Stimulated activated CD4-positive, alpha-beta T cell treated with anti-CD3 and anti-CD28 coated beads, Interleukin-4, amount 100 ng/mL, for 24 hours (primary cell): ENCODE data around the gene PPP5C.
"Not testable (repeated sequence)": the region's sequence is repeated elsewhere in the genome, so short reads cannot be mapped to it uniquely, and the experiment has no call there.

ENCODE experiments used
- DNase-seq: peaks from one replicate; pipeline ENCODE4 v3.0.0-alpha.2; 2020

The PPP5C gene

DNA sequence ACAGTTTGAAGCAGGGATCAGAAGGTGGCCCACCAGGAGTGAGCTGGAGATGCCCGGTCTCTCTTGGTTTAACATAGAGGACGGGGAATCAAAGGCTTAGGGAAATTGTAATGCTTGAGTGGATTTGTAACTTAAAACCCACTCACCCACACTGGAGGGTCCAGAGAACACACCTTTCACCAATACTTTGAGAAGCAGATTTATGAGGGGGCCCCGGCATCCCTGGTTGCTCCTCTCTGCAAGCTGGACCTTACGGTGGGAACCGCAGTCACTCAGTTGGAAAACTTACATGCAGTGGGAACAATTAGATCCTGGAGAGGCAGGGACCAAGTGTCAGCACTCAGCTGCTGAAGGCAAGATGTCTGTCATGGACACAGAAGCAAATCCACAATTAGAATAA lies 20.5 kb downstream of the PPP5C start:
- DNase-seq = no peak

DNA sequence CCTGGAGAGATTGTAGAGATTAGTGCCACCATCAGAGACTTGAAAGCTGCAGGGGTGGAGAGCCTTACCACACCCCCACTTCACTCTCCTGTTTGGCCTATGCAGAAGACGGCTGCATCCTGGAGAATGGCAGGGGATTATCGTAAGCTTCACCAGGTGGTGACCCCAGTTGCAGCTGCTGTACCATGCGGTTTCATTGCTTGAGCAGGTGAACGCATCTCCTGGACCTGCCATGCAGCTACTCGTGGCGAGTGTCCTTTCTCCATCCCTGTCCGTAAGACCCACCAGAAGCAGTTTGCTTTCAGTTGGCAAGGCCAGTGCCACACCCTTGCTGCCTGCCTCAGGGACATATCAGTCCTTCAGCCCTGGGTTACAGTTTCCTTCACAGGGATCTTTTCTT lies 21.2 kb downstream of the PPP5C start:
- no peak for DNase-seq

DNA sequence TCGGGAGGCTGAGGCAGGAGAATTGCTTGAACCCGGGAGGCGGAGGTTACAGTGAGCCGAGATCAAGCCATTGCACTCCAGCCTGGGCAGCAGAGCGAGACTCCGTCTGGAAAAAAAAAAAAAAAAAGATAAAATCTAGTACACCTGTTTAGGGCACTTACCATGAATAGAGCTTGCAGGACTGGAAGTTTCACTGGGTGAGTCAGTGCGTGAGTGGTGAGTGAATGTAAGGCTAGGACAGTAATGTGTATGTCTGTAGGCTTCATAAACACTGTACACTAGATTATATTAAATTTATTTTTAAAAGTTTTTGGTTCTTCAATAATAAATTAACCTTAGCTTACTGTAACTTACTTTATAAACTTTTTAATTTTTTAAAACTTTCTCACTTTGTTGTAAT lies 22.9 kb downstream of the PPP5C start:
- DNase-seq = no peak

DNA sequence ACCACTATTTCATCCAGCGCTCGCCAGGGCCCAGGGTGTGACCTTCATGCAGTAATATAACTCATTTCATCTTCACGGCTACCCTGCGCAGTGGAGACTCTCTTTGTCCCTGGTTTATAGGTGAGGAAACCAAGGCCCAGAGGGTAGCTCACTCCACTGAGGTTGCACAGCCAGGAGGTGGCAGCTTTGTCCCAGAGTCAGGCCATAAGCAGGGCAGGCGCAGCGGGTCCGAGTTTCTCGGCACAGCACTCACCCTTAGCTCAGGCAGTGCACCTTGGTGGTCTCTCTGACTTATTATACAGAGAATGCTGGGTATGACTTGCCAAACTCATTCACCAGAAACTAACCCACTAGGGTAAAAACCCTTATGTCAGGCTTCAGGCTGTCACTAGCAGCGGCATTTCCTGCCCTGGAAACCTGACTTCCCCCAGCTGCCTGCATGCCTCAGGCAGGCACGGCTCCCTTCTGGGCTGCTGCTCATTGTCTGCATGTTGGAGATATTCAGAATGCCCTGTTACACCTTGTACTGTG lies 24.5 kb downstream of the PPP5C start:
- no peak for DNase-seq

- no peak for DNase-seq
Measured at GRCh38 chr19:46372901-46373490, 26.1 kb downstream of the PPP5C start.

DNA sequence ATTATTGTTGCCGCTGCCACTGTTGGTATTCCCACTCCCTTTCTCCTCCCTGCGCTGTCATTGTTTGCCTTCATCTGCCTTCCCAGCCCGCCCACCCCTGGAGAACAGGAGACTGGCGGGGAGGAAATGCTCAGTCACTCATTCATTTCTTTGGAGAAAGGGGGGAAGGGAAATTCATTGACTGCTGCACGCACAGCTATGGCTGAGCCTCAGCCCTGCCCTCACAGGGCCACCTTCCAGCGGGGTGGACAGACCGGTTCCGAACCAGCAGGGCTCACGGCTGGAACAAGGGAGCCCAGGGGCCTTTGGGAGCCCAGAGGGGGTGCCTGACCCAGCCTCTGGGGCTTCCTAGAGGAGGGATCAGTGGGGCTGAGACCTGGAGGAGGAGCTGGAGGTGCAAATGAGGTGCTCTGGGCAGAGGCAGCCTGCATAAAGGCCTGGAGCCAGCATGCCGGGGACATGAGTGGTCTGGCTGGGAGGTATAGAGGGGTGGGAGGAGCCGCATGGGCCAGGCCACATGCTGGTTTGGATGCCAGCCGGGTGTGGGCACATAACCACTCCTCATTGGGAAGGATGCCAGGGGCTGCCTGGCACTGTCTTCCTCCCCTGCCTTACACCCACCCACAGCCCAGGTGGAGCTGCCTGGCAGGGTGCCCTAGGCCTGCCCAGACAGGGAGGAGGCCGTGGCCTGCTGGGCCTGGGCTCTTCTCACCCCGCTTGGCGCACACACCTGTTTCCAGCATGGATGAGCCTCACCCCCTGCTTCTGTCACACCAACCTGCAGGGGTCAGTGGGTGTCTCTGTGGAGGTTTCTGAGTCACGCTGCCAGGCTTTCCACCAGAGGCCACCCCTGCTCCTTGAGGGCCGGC lies 26.8 kb downstream of the PPP5C start:
- DNase-seq = no peak

DNA sequence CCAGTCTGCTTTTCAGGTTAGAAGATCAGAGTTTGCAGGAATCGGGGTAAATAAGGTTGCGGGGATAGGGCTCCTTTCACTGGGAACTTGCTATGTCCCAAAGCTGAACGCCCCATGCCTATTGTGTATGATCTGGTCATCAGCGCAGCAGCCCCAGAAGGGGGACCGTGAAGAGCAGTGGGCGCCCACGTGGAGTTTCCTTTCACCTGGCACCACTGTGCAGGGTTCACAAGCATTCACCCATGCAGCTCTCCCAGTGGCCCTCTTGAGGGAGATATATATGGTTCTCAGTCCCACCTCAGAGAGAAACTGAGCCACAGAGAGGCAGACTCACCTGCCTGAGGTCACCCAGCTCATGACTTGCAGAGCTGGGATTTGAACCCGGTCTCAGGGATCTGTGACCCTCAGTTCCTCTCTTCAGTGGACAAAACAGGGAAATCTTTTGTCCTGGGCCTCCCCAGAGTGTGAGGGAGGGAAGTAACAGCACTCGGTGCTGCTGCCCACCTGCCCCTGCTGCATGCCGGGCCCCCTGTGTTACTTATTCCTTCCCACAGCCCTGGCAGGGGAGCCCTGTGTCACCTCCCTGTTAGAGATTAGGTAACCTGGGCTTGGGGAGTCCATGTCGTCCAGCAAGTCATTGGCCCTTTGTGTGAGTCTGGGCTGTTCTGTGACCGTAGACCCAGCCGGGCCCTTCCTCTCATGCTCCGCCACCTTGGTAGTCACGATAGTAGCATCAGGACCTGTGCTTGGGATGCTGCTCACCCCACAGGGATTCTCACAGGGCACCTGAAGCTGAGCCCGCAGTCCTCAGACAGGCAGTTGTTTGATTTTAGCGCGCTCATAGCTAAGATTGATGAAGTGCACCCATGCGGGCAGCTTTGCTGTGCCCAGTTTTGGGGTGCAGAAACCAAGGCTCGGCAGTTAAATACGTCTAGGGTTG lies 27.9 kb downstream of the PPP5C start:
- DNase-seq = no peak

GRCh38 chr19:46375476-46376067 lies 28.7 kb downstream of the PPP5C start:
- not testable (repeated sequence) for DNase-seq

GRCh38 chr19:46376241-46377153 lies 29.6 kb downstream of the PPP5C start:
- DNase-seq = no peak

DNA sequence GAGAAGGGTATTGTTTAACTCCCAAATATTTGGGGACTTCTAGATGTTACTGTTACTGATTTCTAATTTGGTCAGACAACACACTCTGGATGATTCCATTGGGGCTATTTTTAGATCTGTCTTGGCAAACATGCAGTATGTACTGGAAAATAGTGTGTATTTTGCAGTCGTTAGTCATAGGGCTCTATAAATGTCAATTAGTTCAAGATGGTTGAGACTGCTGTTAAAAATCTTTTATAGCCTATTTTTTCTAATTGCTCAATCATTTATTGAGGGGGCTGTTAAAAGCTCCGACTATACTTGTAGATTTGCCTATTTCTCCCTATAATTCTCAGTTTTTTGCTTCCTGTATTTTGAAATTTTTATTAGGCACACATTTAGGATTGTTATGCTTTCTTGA lies 31.4 kb downstream of the PPP5C start:
- DNase-seq = no peak

- DNase-seq = no peak
Measured at GRCh38 chr19:46380690-46381089, 33.8 kb downstream of the PPP5C start.

- no peak for DNase-seq
Measured at GRCh38 chr19:46381346-46381745, 34.5 kb downstream of the PPP5C start.

DNA sequence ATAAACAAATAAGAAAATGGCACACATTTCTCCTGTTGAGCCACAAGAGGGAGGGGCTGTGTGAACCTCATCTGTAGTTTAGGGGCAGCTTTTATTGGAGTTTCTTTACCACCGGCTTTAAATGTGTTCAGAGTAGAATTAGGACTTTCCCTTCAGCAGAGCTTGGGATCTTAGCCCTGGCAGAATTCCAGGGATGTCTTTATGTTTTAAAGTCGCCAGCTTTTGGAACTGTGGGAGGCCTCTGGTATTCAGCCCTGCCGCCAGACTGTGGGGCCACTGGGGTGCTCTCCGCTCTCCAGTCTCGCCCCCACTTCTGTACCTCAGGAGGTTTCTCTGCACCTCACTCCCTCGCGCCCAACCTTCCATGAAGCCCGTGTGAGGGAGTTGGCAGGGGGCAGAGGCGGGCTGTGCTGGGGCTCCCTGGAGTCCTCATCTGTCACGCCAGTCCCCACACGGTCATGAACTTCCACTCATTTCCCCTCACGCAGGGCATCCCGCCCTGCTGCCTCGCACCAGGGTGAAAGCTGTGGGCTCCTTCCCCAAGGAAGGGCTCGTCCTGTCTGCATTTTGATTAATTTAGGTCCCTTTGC lies 35.0 kb downstream of the PPP5C start:
- no peak for DNase-seq

DNA sequence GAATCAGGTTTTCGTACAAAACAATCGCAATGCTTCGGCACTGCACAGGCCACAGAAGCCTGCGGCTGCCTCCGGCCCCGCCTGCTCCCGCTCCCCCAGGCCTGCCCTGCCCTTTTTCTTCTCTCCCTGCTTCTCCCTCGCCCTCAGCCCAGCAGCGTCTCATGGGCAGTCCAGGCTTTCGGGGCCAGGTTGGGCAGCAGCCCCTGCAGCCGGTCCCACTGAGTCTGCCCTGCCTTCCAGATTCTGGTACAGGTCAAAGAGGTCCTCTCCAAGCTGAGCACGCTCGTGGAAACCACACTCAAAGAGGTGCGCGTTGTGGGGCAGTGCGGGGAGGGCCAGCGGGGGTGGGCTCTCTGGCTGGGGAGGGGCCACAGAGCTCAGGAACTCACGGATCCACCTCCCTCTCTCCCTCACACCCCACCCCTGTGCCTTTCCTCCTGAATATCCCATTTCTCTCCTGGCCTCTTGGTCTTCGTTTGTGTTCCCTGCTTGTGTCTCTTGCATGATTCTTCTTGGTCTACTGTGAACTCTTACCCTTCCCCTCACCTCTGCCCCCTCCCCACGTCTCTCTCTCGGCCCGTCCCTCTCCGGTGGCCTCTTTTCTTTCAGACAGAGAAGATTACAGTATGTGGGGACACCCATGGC lies 36.4 kb downstream of the PPP5C start:
- DNase-seq = no peak

DNA sequence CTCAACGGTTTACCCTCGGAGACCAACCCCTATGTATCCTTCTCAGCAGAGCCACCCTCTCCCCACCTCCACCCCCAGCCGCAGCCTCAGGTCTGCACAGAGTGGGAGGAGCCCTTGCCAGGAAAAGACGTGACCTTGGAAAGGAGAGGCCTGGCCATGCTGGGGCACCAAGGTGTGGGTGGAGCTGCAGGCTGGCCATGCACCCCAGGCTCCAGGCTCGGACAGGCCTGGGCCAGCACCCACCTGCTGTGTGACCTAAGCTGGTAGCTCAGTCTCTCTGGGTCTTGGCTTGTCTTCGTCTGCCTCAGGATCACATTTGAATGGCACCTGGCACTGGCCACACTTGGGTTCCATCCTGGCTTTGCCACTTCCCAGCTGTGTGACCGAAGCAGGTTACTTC lies 37.0 kb downstream of the PPP5C start:
- no peak for DNase-seq

- no peak for DNase-seq
Measured at GRCh38 chr19:46384396-46384795, 37.5 kb downstream of the PPP5C start.

DNA sequence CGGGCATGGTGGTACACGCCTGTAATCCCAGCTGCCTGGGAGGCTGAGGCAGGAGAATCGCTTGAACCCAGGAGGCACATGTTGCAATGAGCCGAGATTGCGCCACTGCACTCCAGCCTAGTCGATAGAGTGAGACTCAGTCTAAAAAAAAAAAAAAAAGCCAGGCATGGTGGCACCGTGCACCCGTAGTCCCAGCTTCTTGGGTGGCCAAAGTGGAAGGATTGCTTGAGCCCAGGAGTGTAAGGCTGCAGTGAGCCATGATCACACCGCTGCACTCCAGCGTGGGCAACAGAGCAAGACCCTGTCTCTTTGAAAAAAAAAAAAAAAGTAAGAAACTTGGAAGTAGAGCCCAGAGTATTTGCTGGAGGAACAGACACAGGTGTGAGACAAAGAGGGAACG lies 38.7 kb downstream of the PPP5C start:
- no peak for DNase-seq

- no peak for DNase-seq
Measured at GRCh38 chr19:46386151-46386550, 39.3 kb downstream of the PPP5C start.

- DNase-seq = no peak
Measured at GRCh38 chr19:46386996-46387712, 40.3 kb downstream of the PPP5C start.

DNA sequence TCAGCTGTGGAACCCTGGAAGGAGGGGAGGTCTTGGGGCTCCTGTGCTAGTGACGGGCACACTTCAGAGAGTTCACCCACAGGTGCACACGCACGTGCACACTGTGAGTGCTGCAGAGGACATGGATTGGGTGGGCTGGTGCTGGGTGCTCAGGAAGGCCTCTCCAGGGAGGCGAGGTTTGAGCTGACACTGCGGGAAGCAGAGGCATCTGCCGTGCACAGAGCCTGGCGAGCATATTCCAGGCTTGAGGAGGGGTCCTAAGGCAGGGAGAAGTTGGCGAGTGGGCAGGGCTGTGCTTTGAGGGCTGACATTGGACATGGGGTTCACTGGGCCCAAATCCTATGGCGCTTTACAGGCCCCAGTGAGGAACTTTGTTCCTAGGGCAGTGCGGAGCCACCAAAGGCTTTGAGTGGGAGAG lies 40.8 kb downstream of the PPP5C start:
- no peak for DNase-seq
